Adrenal gland (tissue), 12 donors: ENCODE results near the gene TMA7B. TPM values are rescaled to one million over a fixed set of nuclear protein-coding genes. Genes with fewer than 3 reads are reported as not detected.

Source experiments
- DNase-seq, 7 donors: peaks; one replicate each; pipeline ENCODE4 v3.0.0-alpha.2; 2019 to 2020
- H3K27ac ChIP-seq, 5 donors: fragments of 200-600 bp; sonication (generic) in 4 of 5; 1 replicate in 3 of 5; 2 replicates in 2 of 5; pipeline versions ENCODE4 v1.5.1 to v1.8.0; 2016 to 2020; ENCODE audit warnings: mild to moderate bottlenecking in 1 of 5
- H3K27me3 ChIP-seq: fragments of 200-600 bp; 2 replicates; pipeline ENCODE4 v1.8.0; 2021
- H3K36me3 ChIP-seq, 2 donors: fragments of 200-600 bp; replicated peaks in 1 of 2; 1 replicate in 1 of 2; 2 replicates in 1 of 2; pipeline versions ENCODE4 v1.5.1 to v1.8.0; 2018 to 2022
- H3K4me1 ChIP-seq, 2 donors: fragments of 200-600 bp; replicated peaks in 1 of 2; 1 replicate in 1 of 2; 2 replicates in 1 of 2; pipeline versions ENCODE4 v1.5.1 to v1.8.0; 2018 to 2021
- H3K4me3 ChIP-seq, 4 donors: fragments of 200-600 bp; sonication (generic) in 3 of 4; one replicate each; pipeline ENCODE4 v1.5.1; 2016 to 2018
- H3K9me3 ChIP-seq, 3 donors: fragments of 200-600 bp; sonication (generic) in 1 of 3; replicated peaks in 1 of 3; 1 replicate in 2 of 3; 2 replicates in 1 of 3; pipeline versions ENCODE4 v1.5.1 to v1.8.0; 2016 to 2021
- CTCF ChIP-seq, 6 experiments: fragments of 450-650 bp in 4 of 6; fragments of 200-600 bp in 2 of 6; sonication (generic) in 1 of 6; IDR thresholded peaks; 1 replicate in 5 of 6; 2 replicates in 1 of 6; pipeline versions ENCODE4 v1.5.1 to v1.8.0; 2016 to 2021; ENCODE audit warnings: antibody characterized with exemption in 6 of 6, mild to moderate bottlenecking in 2 of 6, moderate library complexity in 1 of 6
- POLR2A ChIP-seq, 2 donors: fragments of 450-650 bp; IDR thresholded peaks; one replicate each; pipeline ENCODE4 v1.6.1; 2017; ENCODE audit warnings: antibody characterized with exemption in 2 of 2, mild to moderate bottlenecking in 2 of 2, moderate library complexity in 1 of 2
- WGBS, 4 donors: extraction: QIAGEN DNeasy Blood & Tissue Kit in 2 of 4; methylation state at CpG; one replicate each; pipeline versions ENCODE4 v1.1.5 to v1.1.7; 2013 to 2017; 5-methylcytosine and 5-hydroxymethylcytosine counted together
- intact Hi-C, 2 donors: fragments of 100-400 bp; cut with DNase I; formaldehyde crosslinking; loops; one replicate each; pipeline versions ENCODE4 v1.14.1 to v1.15.0; 2022 to 2023
- polyA plus RNA-seq, 3 donors: library from polyadenylated mRNA; stranded (reverse); fragments of 200-250 nt in 2 of 3; fragments of 350-450 nt in 1 of 3; fragmentation: Illumina TruSeq in 1 of 3; extraction: RNeasy Lipid Tissue Mini Kit (QIAGEN cat#74804) in 1 of 3; gene quantifications; one replicate each; pipeline ENCODE4 v1.2.3, GENCODE V29; 2013 to 2014
- total RNA-seq, 9 donors: library from RNA; depleted of rRNA in 4 of 9; stranded (reverse); fragments of >200 nt in 4 of 9; fragments of 120-200 nt in 1 of 9; fragmentation: NEBNext Ultra II Directional in 1 of 9; extraction: Animal tissue kit (Norgen Biotek cat#: 25700) in 1 of 9; gene quantifications; one replicate each; pipeline versions ENCODE4 v1.1.0 to v1.2.4, GENCODE V29; 2013 to 2023
- donor health status: healthy with polysubstance abuse.
- donor health status: Bipolar disorder and iron deficiency.
- donor health status: DM: yes; HTN: yes; CAD: no.
- donor health status: DM: no; HTN: no; CAD: no.
- donor health status: DM: no; HTN: no; CAD: no.
- donor health status: DM: yes; HTN: yes; CAD: no.

The TMA7B gene
- total and polyA plus RNA-seq, 12 donors: 0.07 TPM; not detected in 11

- no peaks in the 10 kb centered on the region for H3K36me3 ChIP-seq
- no peaks in the 10 kb centered on the region for H3K9me3 ChIP-seq
- DNase-seq: peak in 1 of 7 donors; percentile 10
- TF ChIP-seq POLR2A (IDR thresholded peaks at IDR 0.05) (no peak), CTCF (IDR thresholded peaks at IDR 0.05) (no peak)
- H3K4me3 ChIP-seq: no peak overlapping the region
- intact Hi-C loops: no loop called here
- WGBS, 4 donors: 55 to 62% (median 59%) methylated on average over 12 of the region's 12 CpGs
- peaks cover 0 to 6% of the 10 kb centered on the region in 2 donors for H3K4me1 ChIP-seq
- H3K27me3 ChIP-seq: no peaks in the 10 kb centered on the region
- no peak overlapping the region for H3K27ac ChIP-seq
These were observed 42.3 kb upstream of the TMA7B start for GRCh38 chr22:39917776-39918495.

- intact Hi-C loops: no loop called here
- WGBS, 4 donors: 79 to 85% (median 84%) methylated on average over 7 to 8 of the region's 8 CpGs
These were observed 40.0 kb upstream of the TMA7B start for GRCh38 chr22:39920134-39920743.

DNA sequence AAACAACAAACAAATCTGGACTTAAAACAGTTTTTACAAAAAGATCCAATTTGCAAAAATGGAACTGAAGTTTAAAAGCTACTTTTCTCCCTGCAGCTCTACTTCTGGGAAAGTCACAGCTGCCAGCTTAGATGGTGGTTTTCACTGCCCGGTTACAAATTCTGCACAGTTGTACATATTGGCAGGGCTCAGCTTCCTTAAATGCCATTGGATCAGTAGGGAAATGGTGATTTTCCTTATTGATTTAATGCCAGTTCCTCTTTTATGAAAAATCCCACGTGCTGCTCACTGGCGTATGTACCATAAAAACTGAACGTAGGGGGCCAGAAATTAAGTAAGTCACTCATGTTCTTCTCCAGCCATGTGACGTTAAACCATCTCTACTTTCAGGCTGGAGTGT is 36.5 kb upstream of the TMA7B start:
- Histone ChIP-seq H3K9me3 (no peaks in the 10 kb centered on the region), H3K27me3 (peaks cover 19% of the 10 kb centered on the region), H3K4me3 (no peak overlapping the region), H3K36me3 (no peaks in the 10 kb centered on the region), H3K27ac (no peak overlapping the region), H3K4me1 (no peaks in the 10 kb centered on the region)
- 67 to 74% (median 71%) methylated on average over 5 of the region's 5 CpGs for WGBS, 4 donors
- DNase-seq: no peak
- intact Hi-C loops: no loop called here
- TF ChIP-seq POLR2A (IDR thresholded peaks at IDR 0.05): no peak

More at GRCh38 chr22:39920134-39920743, 40.0 kb upstream of the TMA7B start:
- Histone ChIP-seq H3K27me3 (peaks cover 1% of the 10 kb centered on the region), H3K36me3 (no peaks in the 10 kb centered on the region), H3K9me3 (no peaks in the 10 kb centered on the region), H3K27ac (no peak overlapping the region), H3K4me1 (peaks cover 0 to 6% of the 10 kb centered on the region in 2 donors), H3K4me3 (no peak overlapping the region)
- TF ChIP-seq POLR2A (IDR thresholded peaks at IDR 0.05): no peak
- TF ChIP-seq CTCF (IDR thresholded peaks at IDR 0.05): no peak
- no peak for DNase-seq

DNA sequence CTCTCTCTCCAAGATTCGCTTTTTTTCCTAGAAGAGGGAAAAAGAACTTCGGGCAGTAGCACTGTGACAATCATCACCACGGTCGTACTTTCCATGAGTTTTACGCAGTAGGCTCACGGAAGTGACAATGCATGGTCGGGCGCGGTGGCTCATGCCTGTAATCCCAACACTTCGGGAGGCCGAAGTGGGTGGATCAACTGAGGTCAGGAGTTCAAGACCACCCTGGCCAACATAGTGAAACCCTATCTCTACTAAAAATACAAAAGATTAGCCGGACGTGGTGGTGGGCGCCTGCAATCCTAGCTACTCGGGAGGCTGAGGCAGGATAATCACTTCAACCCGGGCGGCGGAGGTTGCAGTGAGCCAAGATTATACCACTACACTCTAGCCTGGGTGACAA is 35.9 kb upstream of the TMA7B start:
- intact Hi-C loops: no loop called here
- Histone ChIP-seq H3K27me3 (peaks cover 19% of the 10 kb centered on the region), H3K36me3 (no peaks in the 10 kb centered on the region), H3K4me3 (no peak overlapping the region), H3K27ac (no peak overlapping the region), H3K4me1 (no peaks in the 10 kb centered on the region), H3K9me3 (no peaks in the 10 kb centered on the region)
- 91 to 93% (median 93%) methylated on average over 16 to 18 of the region's 18 CpGs for WGBS, 4 donors
- TF ChIP-seq POLR2A (IDR thresholded peaks at IDR 0.05) (no peak), CTCF (IDR thresholded peaks at IDR 0.05) (no peak)
- DNase-seq: no peak
